22Rv1 (cell line): Measurements from ENCODE around the gene WIZ.
A peak's percentile ranks its signal among the peaks of the same experiment; 100 is the strongest.

Source experiments
- CTCF ChIP-seq: fragments of 450-650 bp; IDR thresholded peaks from 2 replicates; pipeline ENCODE4 v1.5.1; 2017; ENCODE audit warnings: mild to moderate bottlenecking
- ZFX ChIP-seq: fragments of 450-650 bp; IDR thresholded peaks from 2 replicates; pipeline ENCODE4 v1.6.1; 2017; ENCODE audit warnings: antibody characterized with exemption, borderline replicate concordance

DNA sequence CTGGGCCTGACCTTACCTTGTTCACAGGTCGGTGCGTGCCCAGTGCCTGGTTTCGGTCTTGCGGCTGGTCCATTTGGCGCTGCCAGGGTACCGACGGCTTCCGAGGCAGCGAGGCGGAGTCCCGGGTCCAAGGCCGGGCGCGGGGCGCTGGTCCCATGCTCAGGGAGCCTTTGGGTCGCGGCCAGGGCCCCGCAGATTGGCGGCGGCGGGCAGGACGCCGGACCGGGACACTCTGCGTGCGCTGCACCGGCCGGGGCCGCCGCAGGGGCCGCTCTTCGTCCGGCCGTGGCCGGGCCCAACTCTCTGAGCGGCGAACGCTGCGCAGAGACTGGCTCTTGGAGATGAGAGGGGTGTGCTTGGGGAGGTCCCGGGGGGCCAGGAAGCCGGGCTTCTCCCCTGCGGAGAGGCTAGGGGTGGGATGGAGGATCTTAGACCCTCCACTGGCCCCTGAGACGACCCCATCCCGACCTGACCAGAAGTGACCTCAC is 3.4 kb upstream of the WIZ start:
- TF ChIP-seq CTCF (peak; percentile 37), ZFX (no peak)
